ENCODE data around the gene FUT8. TPM values are rescaled to one million over a fixed set of nuclear protein-coding genes. Genes with fewer than 3 reads are reported as not detected.

Gene FUT8
- total and polyA plus RNA-seq, 2 of the 8 experiments (the other 6 are each of a cell fraction or from before 2014, with no cell fraction given) = 10.5 to 25.1 TPM

- Histone ChIP-seq H3K36me3 (ENCODE audit: control insufficient read depth in 2 of 4, insufficient read depth in 4 of 4, low read length in 3 of 4) (no peaks in the 10 kb centered on the region), H3K27me3 (replicated peaks in 1 of 4; ENCODE audit: control insufficient read depth in 3 of 4, extremely low read depth in 1 of 4, insufficient read depth in 3 of 4, low read length in 3 of 4) (no peaks in the 10 kb centered on the region), H3K18ac (ENCODE audit: extremely low read depth, low read length) (no peak overlapping the region), H2BK15ac (ENCODE audit: low read length) (no peak overlapping the region), H2AK5ac (ENCODE audit: low read depth, low read length) (no peak overlapping the region), H3K4me3 (ENCODE audit: extremely low read depth in 1 of 4, insufficient read depth in 2 of 4, low read depth in 3 of 4, low read length in 4 of 4) (no peak overlapping the region), H2BK20ac (ENCODE audit: low read length) (no peak overlapping the region), H3K4ac (replicated peaks; ENCODE audit: insufficient read length, low read depth, low read length) (no peak overlapping the region), H2AFZ (ENCODE audit: low read length) (no peak overlapping the region), H4K8ac (ENCODE audit: extremely low read depth, insufficient read depth, low read length) (no peak overlapping the region), H4K20me1 (replicated peaks in 1 of 2; ENCODE audit: control insufficient read depth in 1 of 2, insufficient read depth in 2 of 2, low read length in 2 of 2) (no peaks in the 10 kb centered on the region), H2BK12ac (ENCODE audit: low read depth, low read length) (no peak overlapping the region), H3K23ac (ENCODE audit: insufficient read length) (no peak overlapping the region), H2BK120ac (replicated peaks; ENCODE audit: low read depth, low read length) (no peak overlapping the region), H3K4me1 (replicated peaks in 1 of 4; ENCODE audit: control insufficient read depth in 3 of 4, insufficient read depth in 4 of 4, low read length in 3 of 4) (no peaks in the 10 kb centered on the region), H3K9me3 (ENCODE audit: insufficient read depth in 2 of 2, low read depth in 1 of 2, low read length in 1 of 2) (no peaks in the 10 kb centered on the region), H3K56ac (replicated peaks; ENCODE audit: insufficient read length, low read depth, low read length) (no peak overlapping the region), H3K23me2 (ENCODE audit: low read depth, low read length) (no peaks in the 10 kb centered on the region), H3K9ac (replicated peaks in 1 of 4; ENCODE audit: extremely low read depth in 1 of 4, low read depth in 3 of 4, low read length in 3 of 4) (no peak overlapping the region), H4K5ac (ENCODE audit: insufficient read length, low read depth, low read length) (no peak overlapping the region), H3K79me2 (ENCODE audit: control insufficient read depth in 1 of 2, insufficient read depth in 2 of 2, low read length in 2 of 2) (no peaks in the 10 kb centered on the region), H3K27ac (ENCODE audit: low read depth, low read length) (no peak overlapping the region), H3K79me1 (ENCODE audit: low read depth, low read length) (no peaks in the 10 kb centered on the region), H2BK5ac (ENCODE audit: low read depth, low read length) (no peak overlapping the region), H4K91ac (replicated peaks; ENCODE audit: insufficient read length, low read length) (no peak overlapping the region), H3K14ac (ENCODE audit: insufficient read length) (no peak overlapping the region), H3K4me2 (ENCODE audit: insufficient read depth in 1 of 2, low read depth in 2 of 2, low read length in 2 of 2) (no peak overlapping the region)
- CTCF ChIA-PET (ENCODE audit: partially characterized antibody) = interaction anchor here (0.6 to 1.0 kb wide), 2 partner anchors 324 to 342 kb away, joined by 3 to 4 read pairs; no protein-coding TSS in a partner anchor
- 89% methylated on average over 3 of the region's 3 CpGs; no CpG with 5 or more reads in 1 of the 2 experiments for WGBS, 2 experiments (ENCODE audit: extremely low coverage in 1 of 2, insufficient coverage in 1 of 2, insufficient read length in 1 of 2, insufficient replicate concordance in 2 of 2, low coverage in 1 of 2, low lambda C conversion rate in 2 of 2, missing lambda C conversion rate in 1 of 2)
- POLR2A ChIA-PET (ENCODE audit: partially characterized antibody) = no interaction called here
- no peak for FAIRE-seq
- no peak for DNase-seq (ENCODE audit: low read depth in 1 of 2, low spot score in 2 of 2)
- TF ChIP-seq CHD2 (IDR thresholded peaks at IDR 0.05; ENCODE audit: low read length) (no peak), JUND (IDR thresholded peaks at IDR 0.05; ENCODE audit: low read length) (no peak), GTF2F1 (IDR thresholded peaks at IDR 0.05; ENCODE audit: borderline replicate concordance, low read depth, low read length) (no peak), SIX5 (IDR thresholded peaks at IDR 0.05; ENCODE audit: low read depth, low read length) (no peak), JUN (IDR thresholded peaks at IDR 0.05; ENCODE audit: low read depth, low read length) (no peak), EGR1 (IDR thresholded peaks at IDR 0.05; ENCODE audit: borderline replicate concordance, low read depth, low read length) (no peak), FOSL1 (IDR thresholded peaks at IDR 0.05; ENCODE audit: insufficient read depth, low read depth, low read length) (no peak), SIRT6 (IDR thresholded peaks at IDR 0.05; ENCODE audit: low read length) (no peak), BCL11A (IDR thresholded peaks at IDR 0.05; ENCODE audit: low read depth in 2 of 2, low read length in 2 of 2) (no peak), CBX8 (IDR thresholded peaks at IDR 0.05; ENCODE audit: borderline replicate concordance, low read depth, low read length) (no peak), RFX5 (IDR thresholded peaks at IDR 0.05; ENCODE audit: borderline replicate concordance, low read depth, low read length) (no peak), CREB1 (IDR thresholded peaks at IDR 0.05) (no peak)
Measured at GRCh38 chr14:65618996-65619395, 206.5 kb downstream of the FUT8 start.

Measured in H1 (cell line).